Measurements from ENCODE around the gene HOXC10. TPM values are rescaled to one million over a fixed set of nuclear protein-coding genes. Genes with fewer than 3 reads are reported as not detected.

Gene HOXC10
- total and polyA plus RNA-seq, 10 of the 15 experiments (the other 5 are each of a cell fraction or from before 2014, with no cell fraction given): 0.59 TPM; not detected in 9

DNA sequence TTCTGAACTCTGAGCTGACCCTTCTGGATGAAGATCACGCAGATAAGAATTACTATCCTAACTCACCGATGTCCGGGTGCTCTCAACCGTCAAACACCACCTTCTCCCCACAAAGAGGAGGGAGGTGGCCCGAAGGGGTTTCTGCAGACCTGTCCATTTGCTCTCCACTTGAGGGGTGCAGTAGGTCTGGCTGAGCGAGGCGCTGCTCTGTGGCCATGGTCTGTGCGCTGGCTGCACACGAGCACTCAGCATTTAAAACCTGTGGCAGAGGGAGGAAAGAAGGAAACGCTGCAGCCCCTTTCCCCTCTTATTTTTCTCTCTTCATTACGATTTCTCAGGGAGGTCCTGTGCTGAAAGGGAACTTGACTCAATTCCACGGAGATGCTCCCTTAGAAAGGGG lies 47.8 kb upstream of the HOXC10 start:
- in situ Hi-C loops (cut with MboI): no loop called here
- Histone ChIP-seq H4K20me1 (ENCODE audit: control insufficient read depth, insufficient read depth) (no peaks in the 10 kb centered on the region; the same call in 1 of the 2 replicates), H3K27me3 (replicated peaks in 1 of 2; ENCODE audit: control insufficient read depth in 2 of 2, insufficient read depth in 2 of 2, low read length in 1 of 2) (peaks cover 22 to 36% of the 10 kb centered on the region in 2 experiments), H3K9ac (ENCODE audit: control insufficient read depth, insufficient read depth, low read length) (no peak overlapping the region), H3K79me2 (ENCODE audit: control insufficient read depth, insufficient read depth, low read length) (no peaks in the 10 kb centered on the region), H3K9me3 (replicated peaks; ENCODE audit: control insufficient read depth, insufficient read depth, low read length) (no peaks in the 10 kb centered on the region; the same call in 1 of the 3 replicates), H3K4me2 (ENCODE audit: control insufficient read depth, insufficient read depth) (no peak overlapping the region), H2AFZ (ENCODE audit: control insufficient read depth, low read depth, low read length) (no peak overlapping the region), H3K4me1 (ENCODE audit: control insufficient read depth, insufficient read depth, low read length) (no peaks in the 10 kb centered on the region), H3K4me3 (no peak overlapping the region), H3K27ac (ENCODE audit: control insufficient read depth, insufficient read depth) (no peak overlapping the region), H3K36me3 (ENCODE audit: control insufficient read depth in 2 of 2, insufficient read depth in 2 of 2, low read length in 1 of 2) (no peaks in the 10 kb centered on the region)
- SMC1A ChIA-PET (ENCODE audit: uncharacterized antibody, unreplicated experiment): no interaction called here
- 29% methylated on average over 12 of the region's 12 CpGs for WGBS (ENCODE audit: insufficient coverage, insufficient replicate concordance, low lambda C conversion rate, missing lambda C conversion rate)
- RAD21 ChIA-PET (ENCODE audit: unreplicated experiment): no interaction called here
- ATAC-seq: no peak
- no TSS peak for BruUV-seq (replicated peaks)
- DNase-seq (ENCODE audit: low read depth, low spot score): no peak
- CTCF ChIA-PET: no interaction called here
- POLR2A ChIA-PET: no interaction called here
- no peak for FAIRE-seq
- intact Hi-C loops (cut with micrococcal nuclease; ENCODE audit: unreplicated experiment): no loop called here
- TF ChIP-seq NBN (IDR thresholded peaks at IDR 0.05) (no peak), ZBTB4 (CRISPR knock-in tag; IDR thresholded peaks at IDR 0.05) (no peak), SUZ12 (IDR thresholded peaks at IDR 0.05; ENCODE audit: unreplicated experiment) (no peak), YY1 (IDR thresholded peaks at IDR 0.05; ENCODE audit: low read depth, low read length) (no peak), HDAC6 (IDR thresholded peaks at IDR 0.05; ENCODE audit: unreplicated experiment) (no peak), ZNF217 (IDR thresholded peaks at IDR 0.05) (no peak), CEBPZ (IDR thresholded peaks at IDR 0.05; ENCODE audit: low read depth, low read length) (no peak), RELA (IDR thresholded peaks at IDR 0.05; ENCODE audit: borderline replicate concordance, partially characterized antibody) (no peak), NR2C2 (IDR thresholded peaks at IDR 0.05; ENCODE audit: borderline replicate concordance, control insufficient read depth, insufficient read length, low read depth) (no peak), BCL11A (IDR thresholded peaks at IDR 0.05; ENCODE audit: low read depth, low read length) (no peak), EZH2 (IDR thresholded peaks at IDR 0.05; ENCODE audit: borderline replicate concordance, control insufficient read depth, low read depth, low read length) (no peak)
- TF ChIP-seq, protein P1, sequence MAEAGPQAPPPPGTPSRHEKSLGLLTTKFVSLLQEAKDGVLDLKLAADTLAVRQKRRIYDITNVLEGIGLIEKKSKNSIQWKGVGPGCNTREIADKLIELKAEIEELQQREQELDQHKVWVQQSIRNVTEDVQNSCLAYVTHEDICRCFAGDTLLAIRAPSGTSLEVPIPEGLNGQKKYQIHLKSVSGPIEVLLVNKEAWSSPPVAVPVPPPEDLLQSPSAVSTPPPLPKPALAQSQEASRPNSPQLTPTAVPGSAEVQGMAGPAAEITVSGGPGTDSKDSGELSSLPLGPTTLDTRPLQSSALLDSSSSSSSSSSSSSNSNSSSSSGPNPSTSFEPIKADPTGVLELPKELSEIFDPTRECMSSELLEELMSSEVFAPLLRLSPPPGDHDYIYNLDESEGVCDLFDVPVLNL (IDR thresholded peaks at IDR 0.05; ENCODE audit: low read depth, low read length): no peak
- TF ChIP-seq, protein P2, sequence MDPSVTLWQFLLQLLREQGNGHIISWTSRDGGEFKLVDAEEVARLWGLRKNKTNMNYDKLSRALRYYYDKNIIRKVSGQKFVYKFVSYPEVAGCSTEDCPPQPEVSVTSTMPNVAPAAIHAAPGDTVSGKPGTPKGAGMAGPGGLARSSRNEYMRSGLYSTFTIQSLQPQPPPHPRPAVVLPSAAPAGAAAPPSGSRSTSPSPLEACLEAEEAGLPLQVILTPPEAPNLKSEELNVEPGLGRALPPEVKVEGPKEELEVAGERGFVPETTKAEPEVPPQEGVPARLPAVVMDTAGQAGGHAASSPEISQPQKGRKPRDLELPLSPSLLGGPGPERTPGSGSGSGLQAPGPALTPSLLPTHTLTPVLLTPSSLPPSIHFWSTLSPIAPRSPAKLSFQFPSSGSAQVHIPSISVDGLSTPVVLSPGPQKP (IDR thresholded peaks at IDR 0.05; ENCODE audit: low read depth, low read length): no peak
